KG1 (cell line): ENCODE measurements around the gene NRG2.

Experiments used
- DNase-seq: peaks from one replicate; lab custom pipeline; 2025; lab: John Stamatoyannopoulos, UW

The NRG2 gene

DNA sequence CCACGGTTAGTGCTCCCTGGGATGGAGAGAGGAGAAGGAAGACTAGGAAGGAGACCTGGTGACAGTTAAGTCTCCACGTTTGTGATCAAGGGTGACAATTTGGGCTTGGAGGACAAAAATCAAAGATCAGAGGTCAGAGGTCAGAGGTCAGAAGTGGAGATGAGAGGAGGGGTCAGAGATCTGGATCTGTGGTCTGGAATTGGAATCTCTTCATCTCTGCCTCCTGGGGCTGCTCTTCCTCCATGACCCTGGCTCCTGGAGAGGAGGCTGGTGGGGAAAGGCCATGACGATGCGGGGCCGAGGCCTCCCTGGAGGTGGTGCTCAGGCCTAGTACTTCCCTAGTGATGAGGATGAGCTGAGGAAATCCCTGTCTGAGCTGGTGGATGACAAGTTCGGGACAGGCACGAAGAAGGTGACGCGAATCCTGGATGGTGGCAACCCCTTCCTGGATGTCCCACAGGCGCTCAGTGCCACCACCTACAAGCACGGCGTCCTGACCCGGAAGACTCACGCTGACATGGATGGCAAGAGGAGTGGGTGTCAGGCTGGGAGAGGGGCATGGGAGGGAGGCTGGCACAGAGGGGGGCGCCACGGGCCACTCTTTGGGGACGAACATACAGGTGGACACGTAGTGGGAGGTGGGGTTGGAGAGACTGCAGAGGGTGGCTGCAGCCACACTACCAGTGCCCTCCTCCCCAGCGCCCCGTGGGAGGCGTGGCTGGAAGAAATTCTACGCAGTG is 206.5 kb downstream of the NRG2 start:
- DNase-seq, result no peak

DNA sequence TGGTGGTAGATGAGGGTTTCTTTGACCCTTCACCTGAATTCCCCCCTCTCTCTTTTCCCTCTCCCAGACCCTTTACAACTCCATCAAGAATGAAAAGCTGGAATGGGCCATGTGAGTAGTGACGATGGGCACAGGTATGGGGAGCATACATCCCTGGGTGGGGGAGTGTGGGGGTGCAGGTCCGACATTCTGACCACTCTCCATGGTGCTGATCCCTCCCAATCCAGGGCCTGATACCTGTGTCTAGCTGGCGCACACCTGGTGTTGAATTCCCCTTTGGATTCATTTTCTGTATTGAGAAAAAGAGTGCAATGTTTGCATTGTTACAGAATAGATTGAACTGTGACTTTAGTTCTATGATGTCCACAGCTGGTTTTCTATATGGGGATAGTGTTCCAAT is 207.4 kb downstream of the NRG2 start:
- DNase-seq, result no peak

DNA sequence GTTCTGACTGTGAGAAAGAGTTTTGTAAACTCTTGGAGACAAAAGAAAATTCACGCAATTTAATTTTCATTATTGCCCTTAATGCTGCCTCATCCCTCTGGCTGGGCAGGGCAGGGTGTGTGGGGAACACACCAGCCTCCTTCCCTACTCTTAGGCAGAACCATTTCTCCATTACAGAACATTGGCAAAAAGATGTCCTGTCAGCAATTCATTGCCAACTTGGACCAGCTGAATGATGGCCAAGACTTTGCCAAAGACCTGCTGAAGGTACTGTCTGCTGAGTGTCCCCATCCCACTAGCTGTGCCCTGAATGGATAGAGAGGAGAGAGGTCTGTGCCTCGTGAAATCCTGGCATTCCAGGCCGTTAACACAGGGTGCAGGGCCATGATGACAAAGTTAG is 209.6 kb downstream of the NRG2 start:
- no peak for DNase-seq

DNA sequence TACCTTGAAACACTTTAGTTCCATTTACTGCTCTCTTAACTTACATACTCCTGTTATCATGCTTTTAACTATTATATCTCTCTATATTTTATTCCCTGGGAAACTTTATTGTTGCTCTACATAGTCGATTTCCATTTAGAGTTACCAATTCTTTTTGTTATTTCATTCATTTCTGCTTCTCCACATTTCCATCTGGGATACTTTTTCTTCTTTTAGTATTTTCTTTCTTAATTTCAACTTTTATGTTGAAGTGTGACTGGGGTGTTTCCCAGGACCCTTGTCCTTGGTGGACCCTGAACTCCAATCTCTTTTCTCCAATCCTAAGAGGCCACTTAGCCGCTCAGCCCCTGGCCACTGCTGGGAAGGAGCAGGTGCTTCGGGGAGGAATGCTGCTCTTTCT is 211.5 kb downstream of the NRG2 start:
- DNase-seq, result no peak

DNA sequence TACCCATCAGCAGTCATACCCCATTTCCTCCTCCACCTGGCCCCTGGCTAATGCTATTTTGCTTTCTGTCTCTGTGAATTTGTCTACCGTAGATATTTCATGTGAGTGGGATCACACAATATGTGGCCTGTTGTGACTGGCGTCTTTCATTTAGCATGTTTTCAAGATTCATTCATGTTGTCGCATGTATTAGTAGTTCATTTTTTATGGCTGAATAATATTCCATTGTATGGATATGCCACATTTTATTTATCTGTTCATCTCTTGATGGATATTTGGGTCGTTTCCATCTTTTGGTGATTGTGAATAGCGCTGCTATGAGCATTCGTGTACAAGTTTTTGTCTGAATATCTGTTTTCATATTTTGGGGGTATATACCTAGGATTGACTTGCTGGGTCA is 213.6 kb downstream of the NRG2 start:
- DNase-seq, result no peak

DNA sequence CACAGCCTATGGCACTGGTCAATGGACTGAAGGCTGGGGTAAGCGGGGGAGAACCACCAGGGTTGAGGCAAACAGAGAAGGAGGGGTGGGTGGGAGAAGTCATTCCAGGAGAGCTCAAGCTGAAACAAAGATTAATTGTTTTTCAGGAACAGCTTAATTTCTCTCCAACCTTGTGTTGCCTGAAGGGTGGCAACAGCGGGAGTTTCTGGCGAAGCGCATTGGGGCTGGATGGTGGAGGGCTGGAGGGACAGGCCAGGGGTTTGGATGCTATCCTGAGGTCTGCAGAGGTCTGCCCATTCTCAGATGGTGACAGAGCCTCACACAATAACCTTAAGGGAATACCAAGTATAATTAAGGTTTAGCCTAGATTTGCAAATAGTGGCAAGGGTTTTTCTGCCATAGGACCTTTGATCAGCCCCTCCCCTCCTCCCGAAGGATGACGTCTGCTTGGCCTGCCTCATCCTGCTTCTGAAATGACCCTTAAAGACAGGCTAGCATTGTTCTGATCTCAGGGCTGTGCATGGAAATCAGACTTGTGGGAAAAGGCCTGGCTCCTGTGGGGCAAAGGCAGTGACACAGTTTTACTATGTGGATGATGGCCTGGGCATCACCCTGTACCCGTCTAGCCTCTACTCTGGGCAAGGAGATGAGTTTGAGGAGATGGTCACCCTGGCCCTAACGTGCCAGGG is 214.7 kb downstream of the NRG2 start:
- no peak for DNase-seq

DNA sequence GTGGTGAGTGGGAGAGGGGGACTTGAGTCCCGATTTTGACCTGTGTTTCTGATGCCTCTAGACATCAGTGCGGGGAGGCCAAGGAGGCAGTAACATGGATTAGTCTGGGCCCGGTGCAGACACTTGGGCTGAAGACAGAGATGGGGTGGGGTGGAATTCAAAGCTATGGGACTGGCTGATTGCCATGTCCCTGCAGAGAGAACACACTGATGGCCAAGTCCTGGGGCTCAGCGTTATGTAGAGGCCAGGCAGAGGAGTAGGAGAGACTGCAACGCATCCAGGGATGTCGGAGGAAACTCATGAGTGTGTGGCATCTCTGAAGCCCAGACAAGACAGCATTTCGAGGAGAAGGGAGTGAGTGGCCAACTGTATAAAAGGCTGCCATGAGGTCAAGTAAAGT is 217.4 kb downstream of the NRG2 start:
- DNase-seq, result no peak

DNA sequence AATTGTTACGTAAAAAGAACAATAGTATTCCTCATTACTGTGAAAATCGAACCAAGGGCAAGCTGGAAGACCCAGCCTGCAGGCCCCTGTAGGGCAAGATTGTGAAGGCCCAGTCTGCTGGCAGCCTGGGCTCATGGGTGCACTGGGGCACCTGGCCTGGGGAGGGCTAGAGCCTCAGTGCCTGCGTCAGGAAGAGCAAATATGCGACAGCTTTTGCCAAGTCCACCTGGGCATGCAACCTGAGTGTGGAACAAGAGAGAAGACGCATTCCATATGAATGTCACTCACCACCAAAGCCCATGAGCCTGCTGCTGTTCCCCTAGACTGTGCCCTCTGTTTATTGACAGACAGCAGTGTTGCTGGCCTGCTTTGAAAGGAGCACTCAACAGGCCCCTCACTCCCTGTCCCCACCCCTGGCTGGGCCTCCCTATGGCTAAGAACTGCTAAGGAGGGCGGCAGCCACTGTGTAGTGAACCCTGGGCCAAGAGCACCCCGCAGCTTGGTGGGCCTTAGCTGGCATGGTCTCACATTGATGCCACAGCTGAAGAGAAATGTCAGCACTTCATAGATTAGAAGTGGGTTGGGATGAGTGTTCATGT is 219.2 kb downstream of the NRG2 start:
- no peak for DNase-seq

DNA sequence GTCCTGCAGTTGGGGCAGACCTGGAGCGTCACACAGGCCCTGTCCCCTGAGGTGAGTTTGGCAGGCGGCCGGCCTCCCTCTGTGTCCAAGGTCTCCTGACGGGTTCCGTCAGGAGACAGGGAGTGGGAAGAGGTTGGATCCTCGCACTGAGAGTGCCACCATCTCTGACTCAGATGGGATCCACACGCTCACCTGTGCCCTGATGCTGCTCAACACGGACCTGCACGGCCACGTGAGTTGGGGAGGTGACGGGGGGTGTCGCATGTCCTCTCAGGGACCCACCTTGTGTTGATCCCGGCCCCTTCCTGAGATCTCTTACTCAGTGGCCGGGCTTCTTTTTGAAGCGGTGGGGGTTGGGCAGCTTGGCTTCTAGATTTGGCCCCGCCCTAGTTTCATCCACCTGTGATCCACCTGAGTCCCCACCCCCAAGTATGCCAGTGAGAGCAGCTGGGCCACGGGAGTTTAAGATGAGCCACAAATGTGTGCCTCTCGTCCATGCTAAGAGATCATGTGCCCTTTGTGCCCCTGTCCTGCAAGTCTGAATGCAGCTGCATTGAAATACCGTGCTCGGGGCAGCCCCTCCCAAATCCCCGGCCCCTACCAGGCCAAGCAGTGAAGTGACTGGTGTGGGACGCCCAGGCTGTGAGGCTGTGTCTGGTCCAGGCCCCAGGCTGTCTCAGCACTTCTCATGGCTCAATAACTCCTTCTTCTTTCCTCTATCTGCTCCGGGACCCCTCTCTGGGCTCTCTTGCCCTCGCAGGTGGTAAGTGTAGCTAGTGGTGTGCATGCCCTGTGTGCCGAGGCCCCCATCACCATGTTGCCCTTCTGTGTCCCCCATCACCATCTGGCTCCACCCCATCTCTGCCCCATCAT is 220.3 kb downstream of the NRG2 start:
- no peak for DNase-seq

DNA sequence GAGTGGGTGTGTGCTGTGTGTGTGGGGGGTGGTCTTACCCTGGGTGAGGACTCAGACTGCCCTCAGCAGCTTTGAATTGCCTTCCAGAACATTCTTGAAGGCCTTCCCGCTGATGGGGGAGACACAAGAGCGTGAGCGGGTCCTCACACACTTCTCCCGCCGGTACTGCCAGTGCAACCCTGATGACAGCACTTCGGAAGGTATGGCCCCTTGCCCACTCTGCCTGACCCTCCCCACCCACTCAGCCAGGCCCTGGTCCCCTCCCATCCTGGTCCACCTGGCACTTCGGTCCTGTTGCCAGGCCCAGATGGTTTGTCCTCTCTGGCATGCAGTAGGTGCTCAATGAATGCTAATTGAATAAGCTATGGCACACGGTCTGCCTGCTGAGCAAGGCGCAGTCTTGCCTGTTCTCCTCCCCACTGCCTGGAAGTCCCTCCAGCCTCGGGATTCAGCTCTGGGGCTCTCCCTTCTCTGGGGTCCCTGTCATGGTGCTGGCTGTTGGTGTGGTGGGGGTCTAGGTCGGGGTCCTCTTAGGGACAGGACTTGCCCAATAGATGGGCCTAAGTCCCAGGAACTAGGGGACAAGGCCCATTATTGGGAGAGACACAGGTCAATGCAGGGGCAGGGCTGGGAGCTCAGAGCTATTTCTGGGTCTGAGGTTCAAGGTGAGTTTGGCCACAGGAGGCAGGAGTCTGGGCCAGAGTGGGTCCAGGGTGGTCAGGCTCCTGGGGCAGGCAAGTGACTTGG is 221.1 kb downstream of the NRG2 start:
- DNase-seq, result no peak

DNA sequence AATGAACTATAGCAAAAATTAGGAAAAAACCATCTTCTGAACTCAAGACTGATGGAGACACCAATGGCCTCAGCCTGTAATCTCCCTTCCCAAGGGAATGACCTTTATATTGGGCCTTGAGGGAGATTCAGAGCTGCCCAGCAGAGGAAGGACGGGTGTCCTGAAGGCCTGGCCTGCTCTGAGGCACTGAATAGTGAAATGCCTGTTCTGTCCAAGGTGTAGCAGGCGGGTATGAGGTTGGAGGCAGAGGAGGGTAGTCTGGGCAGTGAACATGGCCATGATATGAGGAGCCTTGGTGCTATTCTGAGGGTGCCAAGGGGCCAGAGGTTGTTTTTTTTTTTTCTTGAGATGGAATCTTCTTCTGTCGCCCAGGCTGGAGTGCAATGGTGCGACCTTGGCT is 222.5 kb downstream of the NRG2 start:
- no peak for DNase-seq

DNA sequence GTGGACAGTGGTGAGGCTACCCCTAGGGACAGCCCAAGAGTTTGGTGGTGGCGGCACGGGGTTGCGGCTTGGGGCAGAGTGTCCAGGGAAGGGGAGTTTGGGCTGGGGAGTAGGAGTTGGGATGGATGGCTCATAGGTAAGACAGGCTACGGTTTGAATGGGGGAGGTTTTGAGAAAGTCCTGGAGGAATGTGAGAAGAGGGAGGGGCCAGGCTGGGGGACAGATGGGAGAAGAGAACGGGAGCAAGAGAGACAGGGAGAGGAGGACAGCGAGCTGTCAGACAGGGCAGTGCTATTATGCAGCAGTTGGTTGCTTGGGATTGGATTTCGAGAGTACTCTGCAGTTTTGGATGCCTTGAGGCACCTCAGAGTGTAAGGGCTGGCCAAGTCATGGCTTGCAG is 223.0 kb downstream of the NRG2 start:
- no peak for DNase-seq

DNA sequence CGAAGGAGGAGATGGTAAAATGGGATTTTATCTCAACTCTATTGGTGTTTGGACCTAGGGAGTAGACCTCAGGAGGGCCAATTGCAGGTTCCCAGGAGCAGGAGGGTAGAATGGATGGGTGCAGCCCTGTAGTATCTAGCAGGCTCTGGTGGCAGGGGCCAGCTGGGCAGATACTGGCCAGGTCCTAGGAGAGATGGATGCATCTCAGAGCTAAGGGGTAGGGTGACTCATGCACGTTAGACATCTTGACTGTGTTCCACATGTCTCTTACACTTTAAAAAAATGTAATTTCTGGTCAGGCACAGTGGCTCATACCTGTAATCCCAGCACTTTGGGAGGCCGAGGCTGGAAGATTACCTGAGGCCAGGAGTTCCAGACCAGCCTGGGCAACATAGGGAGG is 225.1 kb downstream of the NRG2 start:
- no peak for DNase-seq

DNA sequence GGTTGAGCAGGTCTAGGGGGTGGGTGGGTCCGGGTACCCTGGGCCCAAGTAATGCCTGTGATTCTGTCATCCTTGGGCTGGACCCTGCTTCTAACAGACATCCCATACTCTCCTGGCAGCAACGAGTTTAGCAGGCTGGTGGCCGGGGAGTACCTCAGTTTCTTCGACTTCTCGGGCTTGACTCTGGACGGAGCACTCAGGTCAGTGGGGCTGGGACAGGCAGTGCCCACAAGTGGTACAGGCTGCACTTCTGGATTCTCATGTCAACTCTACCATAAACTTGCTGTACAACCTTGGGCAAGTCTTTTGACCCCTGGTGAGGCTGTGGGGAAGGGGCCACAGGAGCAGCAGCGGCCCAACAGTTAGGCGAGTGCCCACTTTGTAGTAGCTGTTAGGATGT is 225.7 kb downstream of the NRG2 start:
- no peak for DNase-seq

DNA sequence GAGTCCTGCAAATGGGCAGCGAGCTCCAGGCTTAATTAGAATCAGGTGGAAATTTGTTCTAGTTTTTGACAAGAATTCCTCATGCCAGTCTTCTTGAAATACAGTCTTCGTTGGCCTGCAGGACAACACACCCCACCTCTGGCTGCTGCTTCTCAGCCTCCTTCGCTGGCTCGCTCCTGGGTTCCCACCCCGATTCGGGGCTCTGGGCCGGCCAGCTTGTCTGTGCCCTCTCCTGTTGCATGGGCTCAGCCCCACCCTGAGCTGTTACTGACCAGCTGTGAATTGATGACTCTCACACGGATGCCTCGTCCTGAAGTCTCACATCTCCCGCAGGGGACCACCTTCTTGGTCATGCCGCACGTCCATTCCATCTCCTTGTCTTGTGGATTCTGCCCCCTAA is 226.5 kb downstream of the NRG2 start:
- DNase-seq, result no peak

DNA sequence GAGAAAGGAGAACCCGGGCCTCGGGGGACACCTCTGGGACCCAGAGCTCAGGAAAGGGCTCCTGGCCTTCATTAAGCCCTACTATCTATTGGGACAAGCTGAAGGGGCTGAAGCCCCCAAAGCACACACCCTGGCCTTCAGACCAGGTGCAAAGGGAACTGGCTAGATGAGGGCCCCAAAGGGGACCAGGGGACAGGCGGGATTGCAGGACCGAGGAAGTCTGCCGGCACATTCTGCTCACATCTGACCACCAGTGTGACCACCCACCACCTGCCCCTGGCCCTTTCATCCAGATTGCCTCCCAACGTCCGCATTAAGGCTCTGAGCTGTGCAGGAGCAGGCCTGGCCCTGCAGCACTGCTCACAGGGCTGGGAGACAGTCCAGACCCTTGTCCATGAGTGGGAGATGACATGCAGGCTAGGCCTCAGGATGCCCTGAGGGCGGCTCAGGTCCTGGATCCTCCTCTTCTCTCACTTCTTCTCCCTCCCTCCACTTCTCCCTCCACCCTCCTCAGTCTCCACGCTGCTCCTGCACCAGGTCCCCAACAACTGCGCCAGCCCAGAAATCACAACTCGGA is 228.3 kb downstream of the NRG2 start:
- DNase-seq, result no peak

DNA sequence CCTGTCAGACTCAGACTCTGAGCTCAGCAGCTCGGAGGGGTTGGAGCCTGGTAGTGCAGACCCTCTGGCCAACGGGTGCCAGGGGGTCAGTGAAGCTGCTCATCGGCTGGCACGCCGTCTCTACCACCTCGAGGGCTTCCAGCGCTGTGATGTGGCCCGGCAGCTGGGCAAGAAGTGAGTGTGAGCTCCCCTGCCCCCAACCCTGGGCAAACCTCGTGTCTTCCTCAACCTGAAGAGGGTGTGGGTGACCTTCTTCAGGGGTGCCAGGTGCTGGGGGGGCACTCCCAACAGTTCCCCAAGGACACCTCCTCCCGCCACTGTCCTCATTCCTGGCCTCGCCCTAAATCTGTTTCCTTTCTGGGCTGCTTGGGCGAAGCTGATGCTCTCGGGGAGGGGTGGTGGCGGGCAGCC is 228.9 kb downstream of the NRG2 start:
- DNase-seq, result no peak

DNA sequence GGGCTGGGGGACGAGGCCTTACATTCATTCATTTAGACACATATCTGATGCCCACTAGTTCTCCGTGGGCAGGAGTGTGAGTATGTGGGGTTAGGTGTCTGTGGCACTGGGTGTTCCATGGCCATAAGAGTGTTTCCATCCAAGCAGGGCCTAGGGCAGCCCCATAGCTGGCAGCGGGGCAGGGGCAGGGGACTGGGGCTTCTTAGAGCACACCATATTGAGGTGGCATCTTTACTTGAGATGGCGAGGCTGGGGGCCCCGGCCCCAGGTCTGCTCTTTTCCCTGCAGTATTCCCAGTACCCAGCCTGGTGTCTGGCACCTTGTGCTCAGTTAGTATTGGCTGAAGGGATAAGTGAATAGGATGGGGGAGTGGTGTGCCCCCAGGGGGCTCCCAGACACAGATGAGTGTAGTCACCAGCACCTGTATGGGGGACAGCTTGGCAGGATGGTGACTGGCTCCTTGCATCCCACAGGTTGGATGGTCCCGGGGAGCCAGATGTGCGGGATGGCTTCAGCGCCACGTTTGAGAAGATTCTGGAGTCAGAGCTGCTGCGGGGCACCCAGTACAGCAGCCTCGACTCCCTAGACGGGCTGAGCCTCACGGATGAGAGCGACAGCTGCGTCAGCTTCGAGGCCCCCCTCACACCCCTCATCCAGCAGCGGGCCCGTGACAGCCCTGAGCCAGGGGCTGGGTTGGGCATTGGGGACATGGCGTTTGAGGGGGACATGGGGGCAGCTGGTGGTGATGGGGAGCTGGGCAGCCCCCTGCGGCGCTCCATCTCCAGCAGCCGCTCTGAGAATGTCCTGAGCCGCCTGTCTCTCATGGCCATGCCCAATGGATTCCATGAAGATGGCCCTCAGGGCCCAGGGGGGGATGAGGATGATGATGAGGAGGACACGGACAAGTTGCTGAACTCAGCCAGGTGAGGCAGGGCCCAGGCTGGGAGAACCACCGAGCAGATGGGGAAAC is 230.0 kb downstream of the NRG2 start:
- no peak for DNase-seq

DNA sequence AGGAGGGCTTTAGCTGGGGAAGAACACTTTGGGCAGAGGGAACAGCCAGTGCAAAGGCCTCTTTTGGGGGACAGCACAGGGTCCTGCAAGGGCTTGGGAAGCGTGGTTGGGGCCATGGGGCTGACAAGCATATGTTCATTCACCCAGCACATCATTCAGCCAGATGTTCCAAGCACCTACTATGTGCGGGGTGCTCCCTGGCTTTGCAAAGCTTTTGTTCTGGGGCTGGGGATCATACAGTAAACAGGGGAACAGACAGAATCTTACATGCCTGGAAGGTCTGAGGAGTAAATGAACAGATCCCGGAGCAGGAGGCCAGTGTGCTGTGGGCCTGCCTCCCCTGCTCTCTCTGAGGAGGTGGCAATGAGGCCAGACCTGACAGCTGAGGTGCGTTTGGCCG is 230.8 kb downstream of the NRG2 start:
- no peak for DNase-seq

DNA sequence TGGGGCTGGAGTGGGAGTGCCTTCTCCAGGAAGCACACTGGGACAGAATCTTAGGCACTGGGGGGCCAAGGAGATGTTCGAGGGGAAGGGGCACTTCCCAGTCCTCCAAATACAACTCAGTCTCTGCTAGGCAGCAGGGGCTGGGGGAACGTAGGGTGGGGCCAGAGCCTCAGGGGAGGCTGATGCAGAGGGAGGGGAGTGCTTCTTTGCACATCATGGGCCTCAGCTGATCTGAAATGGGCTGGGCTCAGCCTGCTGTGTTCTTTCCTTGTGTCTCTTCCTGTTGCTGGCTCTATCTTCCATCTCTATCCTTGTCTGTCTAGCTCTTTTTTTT is 231.9 kb downstream of the NRG2 start:
- DNase-seq, result no peak
